GM18511 (cell line): Measurements from ENCODE around the gene RSPH1.

Experiments used
- ATAC-seq: cut with Tn5 transposase; IDR thresholded peaks from one replicate; pipeline ENCODE4 v1.9.1; 2021; ENCODE audit warnings: mild to moderate bottlenecking, moderate library complexity; ENCODE audit not compliant: unreplicated experiment

Gene RSPH1

DNA sequence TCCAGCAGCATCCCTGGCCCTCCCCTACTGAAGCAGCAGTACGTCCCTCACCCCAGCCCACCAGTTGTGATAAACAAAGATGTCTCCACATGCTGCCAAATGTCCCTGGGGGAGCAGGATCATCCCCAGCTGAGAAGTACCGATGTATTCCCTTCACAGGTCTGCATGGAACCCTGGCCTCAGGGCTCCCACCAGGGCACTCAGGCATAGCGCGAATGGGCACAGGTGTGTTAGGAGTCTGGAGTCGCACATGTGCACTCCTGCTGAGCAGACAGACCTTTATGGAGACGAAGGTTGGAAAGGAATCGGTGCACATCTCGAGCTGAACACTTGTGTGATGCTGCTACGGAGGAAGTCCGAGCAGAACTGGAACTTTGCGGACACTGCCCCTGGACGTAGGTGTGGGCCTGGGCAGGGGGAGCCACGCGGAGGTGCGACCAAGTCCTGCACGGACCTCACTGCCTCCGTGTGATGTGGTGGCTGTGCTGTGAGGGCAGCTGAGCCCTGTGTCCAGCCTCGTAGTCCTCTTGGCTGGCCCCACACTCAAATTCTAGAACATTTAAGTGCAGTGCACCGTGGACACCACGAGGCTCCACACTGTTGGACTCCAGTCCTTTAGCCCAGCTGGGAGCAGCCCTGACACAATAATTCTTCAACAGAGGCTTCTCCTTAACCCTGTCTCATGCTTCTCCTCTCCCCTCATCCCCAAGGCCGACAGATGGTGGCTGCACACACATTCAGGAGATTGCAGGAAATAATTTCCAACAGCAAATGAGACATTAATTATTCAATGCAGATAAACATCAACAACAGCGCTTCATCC, 43.4 kb downstream of the RSPH1 start:
- no peak for ATAC-seq

DNA sequence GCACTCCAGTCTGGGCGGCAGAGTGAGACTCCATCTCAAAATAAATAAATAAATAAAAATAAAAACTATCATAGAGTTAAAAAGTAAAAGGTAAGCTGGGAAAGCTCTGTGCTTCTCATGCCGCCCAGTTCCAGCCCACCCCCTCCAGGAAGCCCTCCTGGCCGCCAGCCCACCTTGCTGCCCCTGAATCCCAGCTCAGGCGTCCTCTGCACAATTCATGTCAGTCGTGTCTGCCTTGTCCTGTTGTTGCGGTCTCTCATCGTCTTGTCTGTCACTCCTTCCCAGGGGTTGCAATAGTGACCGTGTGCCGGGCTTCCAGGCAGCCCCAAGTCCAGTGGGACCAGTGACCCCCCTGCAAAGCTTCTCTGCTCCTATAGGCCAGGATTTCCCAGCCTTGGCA, 44.1 kb downstream of the RSPH1 start:
- ATAC-seq: no peak

GRCh38 chr21:42448686-42449085, 47.3 kb downstream of the RSPH1 start:
- no peak for ATAC-seq

- no peak for ATAC-seq
Measured at GRCh38 chr21:42447732-42448131, 48.3 kb downstream of the RSPH1 start.

DNA sequence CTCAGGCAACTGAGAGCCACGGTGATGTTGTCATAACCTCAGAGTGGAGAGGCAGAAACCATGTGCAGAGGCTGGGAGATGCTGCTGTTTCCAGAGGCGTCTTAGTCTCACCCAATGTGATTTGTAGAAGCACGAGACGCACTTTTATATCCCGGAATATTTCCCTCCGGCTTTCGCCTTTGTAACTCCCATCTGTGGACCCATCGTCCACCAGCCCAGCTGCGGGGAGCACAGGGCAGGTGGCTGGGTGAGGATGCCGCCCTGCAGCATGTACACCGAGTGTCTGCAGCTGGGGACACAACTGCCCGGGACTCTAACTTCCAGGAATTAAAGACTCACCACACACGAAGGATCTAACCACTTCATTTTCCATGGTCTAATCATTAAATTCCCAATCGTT, 48.8 kb downstream of the RSPH1 start:
- ATAC-seq: no peak

- ATAC-seq: no peak
Measured at GRCh38 chr21:42446531-42446930, 49.5 kb downstream of the RSPH1 start.

DNA sequence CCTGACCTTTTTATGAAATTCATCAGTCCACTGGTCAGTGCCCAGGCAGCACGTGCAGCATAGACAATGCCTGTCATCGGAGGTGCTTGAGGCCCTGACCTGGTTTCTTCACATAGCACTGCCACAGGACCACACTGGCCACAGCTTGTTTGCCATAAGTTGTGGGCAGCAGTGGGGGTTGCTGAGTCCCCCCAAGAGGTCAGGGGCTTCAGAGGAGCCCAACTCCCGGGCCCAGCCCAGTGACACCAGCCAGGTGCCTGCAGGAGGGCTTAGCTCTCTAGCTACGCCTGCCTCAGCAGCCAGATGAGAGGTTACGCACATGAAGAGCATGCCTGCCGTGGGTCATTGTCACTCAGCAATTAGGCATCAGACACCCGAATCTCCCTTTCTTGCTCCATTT, 50.7 kb downstream of the RSPH1 start:
- no peak for ATAC-seq

GRCh38 chr21:42444745-42445059, 51.3 kb downstream of the RSPH1 start:
- ATAC-seq: no peak

- no peak for ATAC-seq
Measured at GRCh38 chr21:42443876-42444744, 51.9 kb downstream of the RSPH1 start.

- no peak for ATAC-seq
Measured at GRCh38 chr21:42443181-42443785, 52.7 kb downstream of the RSPH1 start.

DNA sequence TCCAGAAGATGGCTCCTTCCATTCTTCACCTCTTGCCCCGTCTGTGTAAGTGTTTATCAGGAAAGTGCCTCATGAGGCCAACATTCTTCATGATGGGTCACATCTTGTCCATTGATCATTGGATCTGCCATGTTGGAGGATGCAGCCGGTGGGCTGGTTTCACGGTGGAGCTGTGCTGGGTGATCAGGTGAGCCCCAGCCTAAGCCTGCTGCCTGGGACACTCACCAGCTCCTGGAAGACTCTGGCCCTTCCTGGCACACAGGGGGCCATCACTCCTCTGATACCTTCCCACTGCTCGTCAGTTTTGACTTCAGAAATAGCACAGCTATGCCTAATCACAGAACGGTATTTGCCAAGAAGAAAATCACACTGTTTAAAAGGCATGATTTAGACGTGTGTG, 54.1 kb downstream of the RSPH1 start:
- ATAC-seq: no peak

GRCh38 chr21:42440187-42440792, 55.7 kb downstream of the RSPH1 start:
- peak; percentile 72 for ATAC-seq

DNA sequence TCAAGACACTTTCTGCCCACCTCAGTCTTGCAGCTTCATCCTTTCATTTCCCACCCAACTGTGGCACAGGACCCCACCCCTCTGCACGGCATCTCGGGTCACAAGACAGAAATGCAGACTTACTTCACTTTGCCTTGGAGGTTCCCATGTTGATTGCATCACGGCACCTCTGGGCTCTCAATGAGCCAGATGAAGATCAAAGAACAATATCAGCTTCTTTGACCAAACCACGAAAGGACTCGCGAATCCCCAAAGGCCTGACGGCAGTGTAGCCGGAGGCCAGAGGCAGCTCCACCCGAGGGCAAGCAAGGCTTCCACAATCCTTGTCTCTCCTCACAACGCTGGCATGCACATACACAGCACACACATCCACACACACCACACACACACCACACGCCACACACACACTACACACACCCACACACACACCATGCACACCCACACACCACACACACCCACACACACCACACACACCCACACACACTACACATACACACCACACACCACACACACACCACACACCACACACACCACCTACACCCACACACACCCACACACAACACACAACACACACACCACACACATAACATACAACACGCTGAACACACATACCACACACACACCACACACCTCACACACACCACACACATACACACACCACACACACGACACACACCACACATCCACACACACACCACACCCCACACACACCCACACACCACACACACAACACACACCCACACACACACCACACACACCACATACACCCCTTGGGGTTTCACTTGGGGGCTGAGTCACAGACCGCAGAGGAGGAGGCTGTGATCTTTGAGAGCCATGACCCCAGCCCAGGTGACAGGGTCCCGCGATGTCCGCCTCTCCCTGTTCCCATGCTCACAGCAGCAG, 56.5 kb downstream of the RSPH1 start:
- no peak for ATAC-seq

DNA sequence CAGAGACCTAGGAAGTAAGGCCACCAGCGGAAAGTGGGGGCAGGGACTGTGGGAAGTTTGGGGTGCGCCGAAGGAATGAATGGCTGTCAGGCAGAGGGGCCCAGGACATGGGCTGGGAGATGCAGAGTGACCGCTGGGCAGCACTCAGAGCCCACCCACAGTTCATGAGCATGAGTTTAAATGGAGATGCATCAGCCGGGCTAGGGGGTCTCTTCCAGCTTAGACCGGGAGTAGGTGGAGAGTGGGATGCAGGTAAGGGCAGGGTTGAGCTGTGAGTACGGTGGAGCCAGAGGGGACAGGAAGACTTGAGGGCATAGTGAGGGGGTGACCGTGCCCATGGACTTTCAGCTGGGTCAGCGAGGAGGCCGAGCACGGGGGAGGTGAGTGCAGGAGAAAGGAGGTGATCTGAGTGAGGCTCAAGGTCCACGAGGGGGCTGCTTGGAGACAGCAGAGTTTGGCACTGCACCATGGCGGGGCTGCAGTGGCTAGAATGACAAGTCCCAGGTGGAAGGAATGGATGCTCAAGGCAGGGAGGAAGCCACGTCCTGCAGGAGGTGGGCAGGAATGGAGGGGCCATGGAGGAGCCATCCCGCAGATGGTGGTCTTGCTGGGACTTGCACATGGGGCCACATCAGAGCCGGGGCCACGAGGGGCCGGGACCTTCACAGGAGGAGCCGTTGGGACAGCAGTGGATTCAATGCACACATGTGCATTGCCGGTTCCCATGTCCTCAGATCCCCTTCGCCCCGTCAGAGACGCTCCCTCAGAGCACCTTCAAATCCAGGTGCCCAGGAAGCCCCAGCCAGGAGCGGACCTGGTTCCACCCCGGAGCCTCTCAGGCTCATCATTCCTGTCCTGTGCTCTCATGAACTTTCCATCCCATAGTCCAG, 57.5 kb downstream of the RSPH1 start:
- ATAC-seq: no peak

- ATAC-seq: no peak
Measured at GRCh38 chr21:42437786-42438185, 58.2 kb downstream of the RSPH1 start.

GRCh38 chr21:42436914-42437313, 59.1 kb downstream of the RSPH1 start:
- ATAC-seq: no peak

- ATAC-seq: no peak
Measured at GRCh38 chr21:42435833-42436232, 60.2 kb downstream of the RSPH1 start.

GRCh38 chr21:42435401-42435800, 60.6 kb downstream of the RSPH1 start:
- ATAC-seq: no peak

- ATAC-seq: no peak
Measured at GRCh38 chr21:42434884-42435283, 61.1 kb downstream of the RSPH1 start.
